Colonic mucosa (tissue), 4 donors: ENCODE data around the gene PEX5L. TPM values are rescaled to one million over a fixed set of nuclear protein-coding genes. Genes with fewer than 3 reads are reported as not detected.

Source experiments
- DNase-seq: peaks from one replicate; pipeline ENCODE4 v3.0.0-alpha.2; 2020
- H3K27ac ChIP-seq: fragments of 200-600 bp; one replicate; pipeline ENCODE4 v1.8.0; 2021
- H3K27me3 ChIP-seq: fragments of 200-600 bp; one replicate; pipeline ENCODE4 v1.8.0; 2021
- H3K36me3 ChIP-seq: fragments of 200-600 bp; one replicate; pipeline ENCODE4 v1.8.0; 2021
- H3K4me1 ChIP-seq: fragments of 200-600 bp; one replicate; pipeline ENCODE4 v1.8.0; 2021; ENCODE audit warnings: mild to moderate bottlenecking
- H3K4me3 ChIP-seq: fragments of 200-600 bp; one replicate; pipeline ENCODE4 v1.8.0; 2021
- H3K9ac ChIP-seq, 2 donors: one replicate each; pipeline ENCODE4 v1.7.0; 2013; ENCODE audit warnings: control low read depth in 2 of 2, low read depth in 2 of 2, low read length in 2 of 2
- H3K9me3 ChIP-seq: fragments of 200-600 bp; one replicate; pipeline ENCODE4 v1.8.0; 2021
- CTCF ChIP-seq: fragments of 200-600 bp; IDR thresholded peaks from one replicate; pipeline ENCODE4 v1.8.0; 2022; ENCODE audit warnings: antibody characterized with exemption, mild to moderate bottlenecking
- intact Hi-C: fragments of 100-400 bp; cut with DNase I; formaldehyde crosslinking; loops from one replicate; pipeline ENCODE4 v1.14.1; 2022
- total RNA-seq, 2 donors: library from RNA; stranded (reverse); fragmentation: NEBNext Ultra II Directional in 1 of 2; extraction: Animal tissue kit (Norgen Biotek cat#: 25700) in 1 of 2; gene quantifications; one replicate each; pipeline ENCODE4 v1.2.1, GENCODE V29; 2021
- donor health status: healthy.
- donor health status: DM: no; HTN: no; CAD: no.
- donor health status: DM: no; HTN: no; CAD: no.

PEX5L gene
- total RNA-seq, 2 donors from 2014 or later, result not detected

GRCh38 chr3:179867961-179868360 lies 168.8 kb downstream of the PEX5L start:
- no peak overlapping the region for H3K9ac ChIP-seq
- no peak for DNase-seq
- no peak overlapping the region for H3K27ac ChIP-seq
- no peaks in the 10 kb centered on the region for H3K36me3 ChIP-seq
- intact Hi-C loops, result no loop called here
- H3K4me3 ChIP-seq, result no peak overlapping the region
- no peaks in the 10 kb centered on the region for H3K27me3 ChIP-seq
- no peak for TF ChIP-seq CTCF
- H3K4me1 ChIP-seq, result no peaks in the 10 kb centered on the region
- H3K9me3 ChIP-seq, result no peaks in the 10 kb centered on the region

- Histone ChIP-seq H3K36me3 (no peaks in the 10 kb centered on the region), H3K4me3 (no peak overlapping the region), H3K4me1 (no peaks in the 10 kb centered on the region), H3K9ac (no peak overlapping the region), H3K27ac (no peak overlapping the region), H3K9me3 (no peaks in the 10 kb centered on the region), H3K27me3 (no peaks in the 10 kb centered on the region)
- no peak for TF ChIP-seq CTCF
- no peak for DNase-seq
- intact Hi-C loops, result no loop called here
These were observed 170.8 kb downstream of the PEX5L start for GRCh38 chr3:179865861-179866505.

- TF ChIP-seq CTCF, result no peak
- no peaks in the 10 kb centered on the region for H3K4me1 ChIP-seq
- intact Hi-C loops, result no loop called here
- no peak overlapping the region for H3K4me3 ChIP-seq
- no peak for DNase-seq
- H3K9ac ChIP-seq, result no peak overlapping the region
- no peaks in the 10 kb centered on the region for H3K36me3 ChIP-seq
- no peak overlapping the region for H3K27ac ChIP-seq
- no peaks in the 10 kb centered on the region for H3K9me3 ChIP-seq
- H3K27me3 ChIP-seq, result no peaks in the 10 kb centered on the region
These were observed 174.8 kb downstream of the PEX5L start for GRCh38 chr3:179861953-179862352.

- Histone ChIP-seq H3K36me3 (no peaks in the 10 kb centered on the region), H3K9ac (no peak overlapping the region), H3K9me3 (no peaks in the 10 kb centered on the region), H3K27me3 (no peaks in the 10 kb centered on the region), H3K27ac (no peak overlapping the region), H3K4me1 (no peaks in the 10 kb centered on the region), H3K4me3 (no peak overlapping the region)
- TF ChIP-seq CTCF, result no peak
- no peak for DNase-seq
- intact Hi-C loops, result no loop called here
These were observed 175.4 kb downstream of the PEX5L start for GRCh38 chr3:179861292-179861691.

- H3K4me3 ChIP-seq, result no peak overlapping the region
- H3K9ac ChIP-seq, result no peak overlapping the region
- no peaks in the 10 kb centered on the region for H3K4me1 ChIP-seq
- intact Hi-C loops, result no loop called here
- no peak for TF ChIP-seq CTCF
- no peaks in the 10 kb centered on the region for H3K36me3 ChIP-seq
- no peaks in the 10 kb centered on the region for H3K9me3 ChIP-seq
- no peak for DNase-seq
- H3K27me3 ChIP-seq, result no peaks in the 10 kb centered on the region
- H3K27ac ChIP-seq, result no peak overlapping the region
These were observed 176.2 kb downstream of the PEX5L start for GRCh38 chr3:179860275-179861107.
